ENCODE measurements around the gene GIT2. TPM values are rescaled to one million over a fixed set of nuclear protein-coding genes. Genes with fewer than 3 reads are reported as not detected.
A peak's percentile ranks its signal among the peaks of the same experiment; 100 is the strongest.

The GIT2 gene
- total RNA-seq, 3 donors from 2014 or later = 33.3 to 46.2 (median 39.6) TPM

DNA sequence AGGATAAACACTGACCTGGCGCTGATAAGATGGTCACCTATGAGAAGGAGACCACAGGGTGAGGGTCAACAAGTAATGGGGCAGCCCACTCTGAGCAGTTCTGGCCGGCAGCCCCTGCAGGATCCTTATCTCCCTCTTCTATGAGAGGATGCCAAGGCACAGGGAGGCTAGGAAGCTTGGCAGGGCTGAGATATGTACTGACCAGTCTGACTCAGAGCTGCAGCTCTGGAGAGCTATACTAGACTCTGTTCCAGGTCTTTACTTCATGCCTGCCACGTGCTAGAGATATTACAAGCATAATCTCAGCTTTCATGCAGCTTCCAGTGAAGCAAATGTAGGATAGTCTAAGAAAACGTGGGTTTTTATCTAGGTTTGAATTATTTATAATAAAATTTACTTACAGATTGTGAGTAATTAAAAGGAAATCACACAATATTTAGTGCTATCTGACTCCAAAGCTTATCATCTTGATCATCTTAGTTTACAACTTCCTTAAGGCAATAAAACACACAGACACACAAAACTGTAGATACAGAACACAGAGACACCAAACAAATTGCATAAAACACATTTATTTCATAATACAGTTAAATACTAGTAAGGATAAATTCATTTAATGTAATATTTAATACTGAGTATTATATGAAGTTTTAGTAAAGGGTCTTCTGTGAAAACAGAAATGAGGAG, 32.3 kb downstream of the GIT2 start:
- no peak for TF ChIP-seq CTCF (IDR thresholded peaks at IDR 0.05)
- no peak overlapping the region for H3K4me3 ChIP-seq
- H3K9me3 ChIP-seq = no peaks in the 10 kb centered on the region
- intact Hi-C loops (cut with DNase I, micrococcal nuclease) = no loop called here
- ATAC-seq (peak; percentile 88), DNase-seq (peak in 2 of 3 donors; percentile 44 to 49)
- H3K36me3 ChIP-seq (ENCODE audit: low read depth) = no peaks in the 10 kb centered on the region
- no peaks in the 10 kb centered on the region for H3K4me1 ChIP-seq (ENCODE audit: low read depth)

DNA sequence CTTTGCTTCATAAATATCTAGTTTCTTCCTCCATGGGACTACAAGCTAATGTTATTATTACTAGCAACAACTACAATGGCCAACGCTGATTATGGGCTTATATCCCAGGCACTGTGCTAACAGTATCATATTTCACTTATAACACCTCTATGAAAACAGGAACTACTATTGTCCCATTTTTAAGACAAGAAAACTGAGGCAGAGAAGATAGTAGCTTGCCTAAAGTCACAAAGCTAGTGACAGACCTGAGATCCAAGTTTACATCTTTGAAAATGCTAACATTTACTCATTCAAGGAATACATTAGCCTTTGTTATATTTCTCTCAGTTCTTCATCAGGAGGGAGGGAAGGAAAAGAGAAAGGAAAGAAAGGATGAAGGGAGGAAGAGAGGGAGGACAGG, 32.8 kb downstream of the GIT2 start:
- intact Hi-C loops (cut with DNase I, micrococcal nuclease) = no loop called here
- no peak for TF ChIP-seq CTCF (IDR thresholded peaks at IDR 0.05)
- H3K36me3 ChIP-seq (ENCODE audit: low read depth) = no peaks in the 10 kb centered on the region
- no peak overlapping the region for H3K4me3 ChIP-seq
- H3K4me1 ChIP-seq (ENCODE audit: low read depth) = peaks cover 2% of the 10 kb centered on the region
- ATAC-seq (no peak), DNase-seq (no peak)
- H3K9me3 ChIP-seq = no peaks in the 10 kb centered on the region

DNA sequence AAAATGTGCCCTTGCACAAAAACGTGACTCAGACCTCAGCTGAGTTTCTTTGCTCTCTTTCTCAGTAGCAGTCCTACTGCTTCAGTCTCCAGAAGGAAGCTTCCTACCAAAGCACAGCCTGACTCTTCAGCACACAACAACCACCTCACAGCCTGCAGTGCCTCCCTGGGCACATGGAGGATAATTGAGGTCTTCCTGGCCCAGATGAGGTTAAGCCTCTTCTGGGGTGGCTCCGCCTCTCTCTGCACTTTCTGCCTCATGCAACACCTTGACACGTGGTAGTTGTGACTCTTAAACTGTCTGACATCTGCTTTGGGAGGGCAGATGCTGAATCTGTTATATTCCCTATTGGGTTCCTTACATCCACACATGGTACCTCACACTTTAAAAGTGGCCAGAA, 33.8 kb downstream of the GIT2 start:
- DNase-seq (no peak), ATAC-seq (no peak)
- TF ChIP-seq CTCF (IDR thresholded peaks at IDR 0.05) = no peak
- intact Hi-C loops (cut with DNase I, micrococcal nuclease) = no loop called here
- no peak overlapping the region for H3K4me3 ChIP-seq
- H3K4me1 ChIP-seq (ENCODE audit: low read depth) = peaks cover 4% of the 10 kb centered on the region
- no peaks in the 10 kb centered on the region for H3K36me3 ChIP-seq (ENCODE audit: low read depth)
- H3K9me3 ChIP-seq = no peaks in the 10 kb centered on the region

DNA sequence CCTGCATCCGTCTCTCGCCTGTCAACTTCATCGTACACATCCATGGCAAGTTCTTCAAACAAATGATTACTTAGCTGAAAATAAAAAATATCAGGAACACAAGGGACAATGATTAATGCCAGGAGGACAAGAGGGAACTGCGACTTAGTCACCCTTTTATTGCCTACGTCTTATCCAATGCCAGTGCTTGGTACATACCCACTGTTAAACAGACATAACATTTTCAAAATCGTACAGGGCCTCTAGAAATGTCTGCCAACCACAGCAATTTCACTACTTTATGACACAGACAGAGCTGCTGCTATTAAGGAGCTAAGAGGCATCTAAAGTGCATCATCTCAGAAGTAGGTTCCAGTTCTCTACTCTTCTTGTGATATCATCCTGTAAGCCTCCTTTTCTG, 34.6 kb downstream of the GIT2 start:
- ATAC-seq (peak; percentile 39), DNase-seq (no peak)
- TF ChIP-seq CTCF (IDR thresholded peaks at IDR 0.05) = no peak
- Histone ChIP-seq H3K9me3 (no peaks in the 10 kb centered on the region), H3K36me3 (ENCODE audit: low read depth) (no peaks in the 10 kb centered on the region), H3K4me3 (no peak overlapping the region), H3K4me1 (ENCODE audit: low read depth) (peaks cover 4% of the 10 kb centered on the region)
- intact Hi-C loops (cut with DNase I, micrococcal nuclease) = no loop called here

DNA sequence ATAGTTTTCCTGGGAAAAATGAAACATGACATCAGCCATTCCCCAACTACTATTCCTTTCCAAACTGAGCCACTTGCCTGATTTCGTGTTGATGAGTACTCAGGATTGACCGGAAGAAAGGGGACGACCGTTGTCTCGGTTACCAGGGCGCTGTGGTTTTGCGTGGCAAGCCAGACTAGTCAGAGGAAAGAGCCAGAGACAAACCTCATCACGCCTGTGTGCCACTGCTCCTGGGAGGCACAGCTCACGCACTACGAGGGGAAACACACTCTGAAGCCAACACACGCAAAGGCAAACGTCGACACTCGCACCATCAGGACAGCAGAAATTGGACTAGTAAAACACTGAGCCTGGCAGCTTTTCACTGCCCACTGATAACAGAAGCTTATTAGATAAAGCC, 35.0 kb downstream of the GIT2 start:
- ATAC-seq (no peak), DNase-seq (no peak)
- peaks cover 4% of the 10 kb centered on the region for H3K4me1 ChIP-seq (ENCODE audit: low read depth)
- no peak for TF ChIP-seq CTCF (IDR thresholded peaks at IDR 0.05)
- no peaks in the 10 kb centered on the region for H3K36me3 ChIP-seq (ENCODE audit: low read depth)
- intact Hi-C loops (cut with DNase I, micrococcal nuclease) = no loop called here
- no peaks in the 10 kb centered on the region for H3K9me3 ChIP-seq
- H3K4me3 ChIP-seq = no peak overlapping the region
